NCI-H1092 treated with DMSO at 0.1 percent for 48 hours (cell line): ENCODE data around the gene CILP2.

Source experiments
- DNase-seq: peaks from one replicate; lab custom pipeline; 2025; lab: John Stamatoyannopoulos, UW

Gene CILP2

DNA sequence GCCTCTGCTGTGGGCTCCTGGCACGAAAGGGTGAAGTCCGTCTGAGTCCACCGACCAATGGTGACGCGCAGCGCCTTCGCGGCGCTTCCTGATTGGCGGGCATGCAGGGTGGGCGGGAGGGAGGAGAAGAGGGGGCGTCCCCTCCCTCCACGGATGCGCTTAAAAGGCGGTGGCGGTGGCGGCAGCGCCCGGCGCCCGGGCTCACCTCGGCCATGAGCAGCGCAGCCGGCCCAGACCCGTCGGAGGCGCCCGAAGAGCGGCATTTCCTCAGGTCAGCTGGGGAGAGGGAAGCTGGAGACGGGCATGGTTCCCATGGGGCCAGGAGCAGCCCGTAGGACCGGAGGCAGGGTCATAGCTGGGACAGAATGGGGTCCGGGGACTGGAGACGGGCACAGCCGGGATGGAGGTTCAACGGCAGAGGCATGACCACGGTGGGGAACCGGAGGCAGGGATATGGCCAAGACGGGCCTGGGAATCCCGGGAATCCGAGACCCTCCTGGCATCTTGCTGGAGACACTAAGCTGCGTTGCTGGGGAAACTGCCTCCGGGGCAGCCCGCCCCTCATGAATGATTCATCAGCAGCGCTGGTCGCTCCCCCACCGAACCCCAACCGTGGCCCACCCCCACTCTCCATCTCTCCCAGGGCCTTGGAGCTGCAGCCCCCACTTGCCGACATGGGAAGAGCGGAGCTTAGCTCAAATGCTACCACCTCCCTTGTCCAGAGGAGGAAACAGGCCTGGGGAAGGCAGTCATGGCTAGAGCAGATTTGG is 9.2 kb upstream of the CILP2 start, which contains the start of gene YJEFN3:
YJEFN3 (plus strand) TSS at position 191 of the 770 bp plus-strand sequence; CDS start at position 213, 22 bp downstream.
- DNase-seq = no peak

DNA sequence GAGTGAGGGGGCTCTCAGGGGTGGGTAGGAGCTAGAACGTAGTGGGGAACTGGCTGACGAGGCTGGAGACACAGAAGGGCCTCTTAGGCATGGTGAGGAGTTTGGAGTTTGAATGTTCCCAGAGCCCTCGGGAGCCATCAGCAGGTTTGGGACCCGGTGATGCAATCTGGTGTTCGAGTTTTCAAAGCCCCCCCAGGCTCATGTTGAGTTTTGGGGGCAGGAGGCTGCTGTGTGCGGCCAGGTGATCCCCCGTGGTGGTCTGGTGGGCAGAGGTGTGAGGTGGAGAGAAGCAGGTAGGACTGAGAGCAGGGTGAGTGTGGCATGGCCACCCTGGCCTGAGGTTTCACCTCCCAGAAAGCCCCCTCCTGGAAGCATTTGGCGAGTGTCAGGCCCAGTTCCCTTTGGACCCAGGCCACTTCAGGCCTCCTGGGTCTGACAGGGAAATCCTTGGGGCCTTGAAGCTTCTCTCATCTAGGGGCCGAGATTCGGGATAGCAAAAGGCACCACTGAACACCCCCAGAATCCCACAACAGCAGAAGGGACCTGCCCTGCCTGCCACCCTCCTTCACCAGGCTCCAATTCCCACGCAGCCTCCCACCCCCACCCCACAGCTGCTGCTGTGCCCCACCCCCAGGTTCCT is 8.2 kb upstream of the CILP2 start:
- no peak for DNase-seq

DNA sequence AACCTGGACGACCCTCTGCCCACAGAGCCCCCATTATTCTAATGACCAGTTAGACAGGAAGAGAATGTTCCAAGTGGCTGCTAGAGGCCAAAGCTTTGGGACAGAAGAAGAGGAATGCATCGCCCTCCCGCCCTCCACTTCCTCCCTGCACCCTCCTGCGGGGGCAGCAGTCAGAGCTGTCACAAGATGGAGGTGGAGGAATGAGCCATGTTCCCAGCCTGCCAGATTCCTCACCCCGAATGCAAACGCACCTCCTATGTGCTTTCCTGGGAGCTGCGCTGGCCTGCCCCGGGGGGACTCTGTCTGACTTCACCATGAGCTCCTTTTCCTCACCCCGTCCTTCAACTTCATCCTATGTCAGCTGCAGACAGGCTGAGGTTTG is 7.7 kb upstream of the CILP2 start:
- DNase-seq = no peak

DNA sequence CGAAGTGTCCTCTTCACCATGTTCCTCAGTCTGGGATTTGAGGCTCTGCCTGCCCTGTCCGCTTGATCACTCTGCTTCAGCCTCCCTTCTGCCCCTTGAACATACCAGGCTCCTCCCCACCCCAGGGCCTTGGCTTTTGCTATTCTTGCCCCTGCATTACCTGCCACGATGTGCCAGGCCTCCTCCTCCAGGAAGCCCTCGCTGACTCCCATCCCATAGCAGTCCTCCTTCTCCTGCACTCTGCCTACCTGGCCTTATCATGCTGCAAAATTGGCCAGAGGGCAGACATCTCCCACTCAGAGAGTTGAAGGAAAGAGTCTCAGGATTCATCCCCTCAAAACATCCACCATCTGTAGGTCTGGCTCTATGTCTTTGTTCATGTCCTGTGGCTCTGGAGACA is 7.2 kb upstream of the CILP2 start:
- DNase-seq = no peak

DNA sequence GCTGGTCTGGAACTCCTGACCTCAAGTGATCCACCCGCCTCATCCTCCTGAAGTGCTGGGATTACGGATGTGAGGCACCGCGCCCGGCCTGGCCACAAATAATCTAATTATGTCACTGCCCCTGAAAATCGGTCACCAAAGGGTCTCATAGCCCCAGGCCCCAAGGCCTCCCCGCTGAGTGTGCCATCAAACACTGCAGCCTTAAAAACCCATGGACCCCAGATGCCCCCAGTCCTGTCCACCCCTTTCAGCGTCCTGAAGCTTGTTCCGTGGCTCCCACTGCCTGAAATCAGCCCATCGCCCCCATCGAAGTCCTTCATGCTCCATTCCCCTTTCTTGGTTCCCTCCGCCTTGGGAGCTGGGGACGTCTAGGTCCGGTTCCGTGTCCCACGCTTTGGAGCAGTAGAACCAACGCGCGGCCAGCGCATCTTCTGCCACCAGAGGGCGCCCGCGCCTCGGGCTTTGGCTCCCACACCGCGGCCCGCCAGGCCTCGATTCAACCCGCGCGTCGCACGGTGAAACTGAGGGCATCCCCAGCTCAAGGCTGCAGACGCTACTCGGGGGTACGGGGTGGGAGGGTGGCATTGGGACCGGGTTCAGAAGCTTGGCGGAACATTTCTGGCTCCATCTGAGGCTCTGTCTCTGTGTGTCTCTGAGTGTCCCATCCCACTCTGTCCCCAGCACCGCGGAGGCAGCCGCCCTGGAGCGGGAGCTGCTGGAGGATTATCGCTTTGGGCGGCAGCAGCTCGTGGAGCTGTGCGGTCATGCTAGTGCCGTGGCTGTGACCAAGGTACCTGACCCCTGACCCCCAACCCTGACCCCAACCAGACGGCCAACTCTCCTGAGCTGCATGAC is 5.9 kb upstream of the CILP2 start:
- DNase-seq = peak; percentile 27

DNA sequence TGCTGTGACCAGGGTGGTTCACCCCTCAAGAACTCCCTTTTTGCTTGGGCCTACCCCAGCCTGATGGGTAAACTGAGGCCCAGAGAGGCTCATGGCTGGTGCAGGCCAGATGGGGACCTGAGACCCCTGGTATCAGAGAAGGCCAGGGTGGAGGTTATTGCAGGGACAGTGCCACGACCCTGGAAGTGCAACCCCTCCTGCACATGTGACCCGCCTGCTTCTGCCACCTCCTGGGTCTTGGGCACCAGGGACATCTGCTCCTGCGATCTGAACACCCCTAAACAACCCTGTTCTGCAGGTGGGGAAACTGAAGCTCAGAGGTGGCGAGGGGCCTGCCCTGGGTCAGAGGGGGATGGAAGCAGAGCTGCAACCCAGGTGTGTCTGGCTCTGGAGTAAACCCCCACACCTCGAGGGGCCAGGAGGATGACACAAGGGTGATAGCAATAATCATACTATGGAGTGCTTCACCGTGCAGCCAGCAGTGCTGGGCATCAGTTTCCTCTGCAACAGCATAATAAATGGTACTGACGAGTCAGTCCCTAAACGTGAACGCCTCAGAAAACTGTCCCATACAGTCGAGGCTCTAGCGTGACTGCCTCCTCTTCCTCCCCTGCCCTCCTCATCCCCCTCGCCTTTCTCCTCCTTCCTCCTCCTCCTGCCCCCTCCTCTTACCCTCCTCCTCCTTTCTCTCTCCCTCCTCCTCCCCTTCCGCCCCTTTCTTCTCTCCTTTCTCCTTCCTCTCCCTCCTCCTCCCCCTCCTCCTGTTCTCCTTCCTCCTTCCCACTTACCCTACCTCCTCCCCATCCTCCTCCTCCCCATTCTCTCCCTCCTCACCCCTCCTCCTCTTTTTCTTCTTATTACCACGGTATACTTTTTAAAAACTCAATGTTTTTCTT is 5.0 kb upstream of the CILP2 start:
- DNase-seq = no peak

DNA sequence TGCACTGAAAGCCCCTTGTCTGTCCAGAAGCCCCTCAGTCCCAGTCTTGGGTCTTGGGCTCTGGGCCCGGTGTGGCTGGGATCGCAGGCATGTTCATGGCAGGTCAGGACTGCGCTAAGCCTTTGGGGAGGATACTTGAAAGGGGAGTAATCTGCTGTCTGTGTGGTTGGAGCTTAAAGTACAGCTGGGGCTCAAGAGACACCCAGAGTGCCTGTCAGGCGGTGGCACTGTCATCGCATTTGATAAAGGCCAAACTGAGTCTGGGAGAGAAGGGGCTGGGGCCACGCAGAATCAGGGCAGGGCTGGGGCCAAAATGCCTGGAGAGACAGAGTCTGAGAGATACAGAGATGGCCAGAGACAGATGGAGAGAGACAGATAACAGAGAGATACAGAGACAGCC is 4.2 kb upstream of the CILP2 start:
- no peak for DNase-seq

DNA sequence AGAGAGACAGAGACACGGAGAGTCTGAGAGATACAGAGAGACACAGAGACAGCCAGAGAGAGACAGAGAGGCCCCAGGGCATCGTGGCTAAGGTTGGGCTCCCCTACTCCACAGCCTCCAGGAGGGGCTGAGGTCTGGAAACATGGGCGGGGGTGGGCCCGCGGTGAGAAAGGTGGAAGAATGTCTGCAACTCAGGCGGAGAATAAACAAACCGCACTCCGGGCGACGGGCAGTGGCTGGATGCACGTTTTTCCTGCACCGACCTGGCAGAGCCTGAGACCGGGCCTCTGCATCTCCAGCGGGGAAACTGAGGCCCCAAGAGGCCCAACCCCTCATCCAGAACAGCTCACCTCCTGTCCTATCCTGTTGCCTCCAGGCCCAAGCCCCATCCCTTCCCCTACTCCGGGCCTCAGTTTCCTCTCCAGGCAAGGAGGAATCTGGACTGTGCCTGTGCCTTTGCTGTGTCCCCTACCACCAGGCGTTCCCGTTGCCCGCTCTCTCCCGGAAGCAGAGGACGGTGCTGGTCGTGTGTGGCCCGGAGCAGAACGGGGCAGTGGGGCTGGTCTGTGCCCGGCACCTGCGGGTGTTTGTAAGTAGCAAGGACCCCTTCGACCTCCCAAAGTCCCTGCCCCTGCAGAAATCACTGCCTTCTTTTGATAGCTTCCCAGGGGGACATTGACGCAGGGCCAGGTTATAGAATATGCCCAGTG is 3.4 kb upstream of the CILP2 start:
- no peak for DNase-seq

DNA sequence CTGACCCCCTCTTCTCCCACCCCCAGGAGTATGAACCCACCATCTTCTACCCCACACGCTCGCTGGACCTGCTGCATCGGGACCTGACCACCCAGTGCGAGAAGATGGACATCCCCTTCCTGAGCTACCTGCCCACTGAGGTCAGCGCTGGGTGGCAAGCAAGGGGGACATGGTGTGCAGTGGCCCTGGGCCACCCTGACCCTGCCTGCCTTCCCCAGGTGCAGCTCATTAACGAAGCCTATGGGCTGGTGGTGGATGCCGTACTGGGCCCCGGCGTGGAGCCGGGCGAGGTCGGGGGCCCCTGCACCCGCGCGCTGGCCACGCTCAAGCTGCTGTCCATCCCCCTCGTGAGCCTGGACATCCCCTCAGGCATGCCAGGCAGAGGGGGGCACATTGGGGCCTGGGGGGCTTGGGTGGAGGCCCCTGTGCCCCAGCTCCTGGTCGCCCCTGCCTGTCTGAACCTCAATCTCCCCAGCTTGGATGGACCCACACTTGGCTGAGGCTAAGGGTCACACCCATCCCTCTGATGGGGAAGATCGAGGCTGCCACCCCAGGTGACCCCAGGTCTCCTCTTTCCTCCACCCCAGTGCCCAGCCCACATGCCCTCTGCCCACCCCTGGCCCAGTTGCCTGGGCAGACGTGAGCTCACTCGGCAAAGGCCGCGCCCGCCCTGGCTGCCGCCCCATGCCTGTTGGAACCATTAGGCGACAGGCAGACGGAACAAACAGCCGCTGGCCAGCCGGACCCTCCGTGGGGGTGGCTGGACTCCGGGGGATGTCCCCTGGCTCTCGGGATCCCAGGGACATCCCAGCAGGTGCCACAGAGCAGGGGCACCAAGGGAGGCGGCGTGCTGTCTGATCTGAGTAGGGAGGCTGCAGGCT is 2.5 kb upstream of the CILP2 start:
- DNase-seq = no peak

DNA sequence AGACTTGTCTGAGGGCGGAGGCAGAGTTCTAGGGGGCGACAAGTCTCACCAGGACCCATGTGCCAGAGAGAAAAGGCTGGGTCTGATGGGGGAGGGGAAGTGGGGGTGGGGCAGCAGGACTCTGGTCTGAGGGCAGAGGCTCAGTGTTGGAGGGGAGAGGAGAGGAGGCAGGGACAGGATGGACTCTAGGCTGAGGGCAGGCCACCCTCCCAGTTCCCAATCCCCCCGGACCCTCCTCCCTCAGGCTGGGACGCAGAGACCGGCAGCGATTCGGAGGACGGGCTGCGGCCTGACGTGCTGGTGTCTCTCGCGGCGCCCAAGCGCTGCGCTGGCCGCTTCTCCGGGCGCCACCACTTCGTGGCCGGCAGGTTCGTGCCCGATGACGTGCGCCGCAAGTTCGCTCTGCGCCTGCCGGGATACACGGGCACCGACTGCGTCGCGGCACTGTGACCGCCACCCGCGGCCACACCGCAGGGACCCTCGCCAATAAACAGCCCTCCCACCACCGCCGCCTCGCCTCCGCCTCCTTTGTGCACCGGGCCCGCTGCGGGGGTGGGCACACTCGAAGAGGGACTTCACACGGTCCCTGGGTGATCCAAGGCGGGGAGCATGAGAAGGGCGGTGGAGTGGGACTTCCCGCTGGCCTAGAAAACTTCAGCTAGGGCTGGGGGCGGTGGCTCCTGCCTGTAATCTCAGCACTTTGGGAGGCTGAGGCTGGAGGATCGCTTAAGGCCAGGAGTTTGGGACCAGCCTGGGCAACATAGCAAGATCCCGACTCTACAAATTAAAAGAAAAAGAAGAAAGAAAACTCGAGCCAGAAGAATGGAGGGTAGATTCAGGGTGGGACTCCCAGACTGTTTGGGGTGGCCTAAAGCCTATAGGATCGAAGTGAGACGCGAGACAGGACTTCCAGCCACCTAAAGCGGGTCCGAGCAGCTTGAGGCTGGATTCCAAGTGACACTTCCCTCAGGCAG is 703 bp upstream of the CILP2 start:
- no peak for DNase-seq

DNA sequence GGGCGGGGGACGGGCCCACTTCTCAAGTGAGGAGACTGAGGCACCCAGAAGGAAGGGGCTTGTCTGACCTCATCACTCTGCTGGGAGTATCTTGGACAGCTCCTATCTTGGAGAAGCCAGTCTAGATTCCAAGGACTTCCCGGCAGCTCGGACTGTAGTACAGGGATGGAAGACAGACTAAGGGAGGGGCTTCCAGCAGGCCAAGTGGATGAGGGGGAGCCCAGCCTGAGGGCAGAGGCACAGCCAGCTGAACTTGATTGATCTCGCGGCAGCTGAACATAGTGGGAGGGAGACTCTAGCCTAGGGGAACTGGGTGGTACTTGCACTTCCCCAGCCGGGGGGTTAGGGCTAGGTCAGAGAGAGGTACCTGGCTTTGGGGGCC is 711 bp downstream of the CILP2 start:
- no peak for DNase-seq

DNA sequence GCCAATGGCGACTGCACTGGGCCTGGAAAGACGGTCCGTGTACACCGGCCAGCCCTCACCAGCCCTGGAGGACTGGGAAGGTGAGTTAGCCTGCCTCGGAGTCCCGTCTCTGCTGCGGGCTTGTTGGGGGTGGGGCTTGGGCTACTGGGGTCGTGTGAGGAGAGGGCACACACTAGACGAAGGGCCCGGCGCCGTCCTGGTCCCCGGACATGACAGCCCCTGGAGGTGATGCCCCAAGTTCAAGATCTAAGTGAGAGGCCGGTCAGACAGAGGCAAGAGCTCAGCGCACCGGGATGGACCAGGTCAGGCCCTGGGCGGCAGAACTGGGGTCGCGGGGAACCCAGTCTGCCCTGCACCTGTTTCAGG is 1.6 kb downstream of the CILP2 start:
- DNase-seq = no peak

DNA sequence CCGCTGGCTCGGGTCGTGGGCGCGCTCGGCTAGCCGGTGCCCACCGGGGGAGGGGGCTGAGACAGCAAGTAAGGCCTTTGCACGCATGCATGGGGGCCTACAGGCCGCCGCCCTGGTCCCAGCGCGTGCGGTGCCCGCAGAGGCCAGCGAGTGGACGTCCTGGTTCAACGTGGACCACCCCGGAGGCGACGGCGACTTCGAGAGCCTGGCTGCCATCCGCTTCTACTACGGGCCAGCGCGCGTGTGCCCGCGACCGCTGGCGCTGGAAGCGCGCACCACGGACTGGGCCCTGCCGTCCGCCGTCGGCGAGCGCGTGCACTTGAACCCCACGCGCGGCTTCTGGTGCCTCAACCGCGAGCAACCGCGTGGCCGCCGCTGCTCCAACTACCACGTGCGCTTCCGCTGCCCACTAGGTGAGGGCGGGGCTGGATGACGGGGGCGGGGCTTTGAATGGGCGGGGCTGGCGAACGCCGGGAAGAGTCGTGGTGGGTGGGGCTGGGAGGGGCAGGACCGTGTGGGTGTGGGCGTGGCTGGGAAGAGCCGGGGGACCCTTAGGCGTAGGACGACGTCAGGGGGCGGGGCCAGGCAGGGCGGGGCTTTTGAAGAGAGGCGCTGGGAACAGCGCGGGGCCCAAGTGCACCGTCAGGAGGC is 2.1 kb downstream of the CILP2 start:
- DNase-seq = no peak

DNA sequence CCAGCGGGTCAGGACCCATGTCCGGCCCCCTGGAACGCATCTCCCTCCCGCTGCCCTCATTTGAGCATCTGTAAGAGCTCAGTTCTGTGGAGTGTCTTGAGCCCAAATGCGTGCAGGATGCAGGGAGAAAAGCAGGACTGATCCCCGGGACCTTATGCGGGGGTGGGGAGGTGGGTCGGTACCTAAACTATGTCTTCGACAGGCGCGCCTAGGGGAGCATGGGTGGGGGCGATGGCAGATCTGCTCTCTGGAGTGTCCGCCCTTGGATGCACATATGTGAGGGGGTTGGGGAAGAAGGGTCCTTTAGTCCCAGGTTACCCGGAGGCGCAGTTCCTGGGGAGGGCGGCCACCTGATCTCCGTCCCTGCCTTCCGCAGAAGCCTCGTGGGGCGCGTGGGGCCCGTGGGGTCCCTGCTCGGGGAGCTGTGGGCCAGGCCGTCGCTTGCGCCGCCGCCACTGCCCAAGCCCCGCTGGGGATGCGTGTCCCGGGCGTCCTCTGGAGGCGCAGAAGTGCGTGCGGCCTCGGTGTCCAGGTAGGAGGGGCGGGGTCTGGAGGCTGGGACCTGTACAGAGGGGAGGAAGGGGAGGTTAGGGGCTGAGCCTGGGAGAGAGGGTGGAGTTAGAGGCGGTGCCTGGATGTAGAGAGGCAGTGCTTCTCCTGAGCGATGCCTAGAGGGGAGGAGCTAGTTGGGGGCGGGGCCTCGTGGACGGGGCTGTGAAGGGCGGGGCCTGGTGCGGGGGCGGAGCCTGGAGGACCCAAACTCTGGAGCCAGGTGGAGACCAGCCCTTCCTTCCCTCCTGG is 2.9 kb downstream of the CILP2 start:
- no peak for DNase-seq

DNA sequence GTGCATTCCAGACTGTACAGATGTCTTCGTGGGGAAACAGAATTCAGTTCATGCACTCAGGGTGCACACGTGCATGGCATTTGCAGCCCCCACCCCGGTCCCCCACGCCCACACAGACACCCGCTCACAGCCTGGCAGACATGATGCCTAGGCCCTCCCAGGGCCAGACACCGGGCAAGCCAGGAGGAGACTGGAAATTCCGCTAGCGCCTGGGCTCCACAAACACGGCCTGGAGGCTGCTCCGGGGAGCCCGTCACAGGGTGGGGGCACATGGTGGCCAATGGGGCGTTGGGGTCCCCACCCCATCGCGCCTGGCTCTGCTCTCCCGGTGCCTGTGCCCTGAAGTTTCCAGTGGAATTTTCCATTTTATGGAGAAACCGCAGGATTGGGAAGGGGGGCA is 3.6 kb downstream of the CILP2 start:
- DNase-seq = no peak

DNA sequence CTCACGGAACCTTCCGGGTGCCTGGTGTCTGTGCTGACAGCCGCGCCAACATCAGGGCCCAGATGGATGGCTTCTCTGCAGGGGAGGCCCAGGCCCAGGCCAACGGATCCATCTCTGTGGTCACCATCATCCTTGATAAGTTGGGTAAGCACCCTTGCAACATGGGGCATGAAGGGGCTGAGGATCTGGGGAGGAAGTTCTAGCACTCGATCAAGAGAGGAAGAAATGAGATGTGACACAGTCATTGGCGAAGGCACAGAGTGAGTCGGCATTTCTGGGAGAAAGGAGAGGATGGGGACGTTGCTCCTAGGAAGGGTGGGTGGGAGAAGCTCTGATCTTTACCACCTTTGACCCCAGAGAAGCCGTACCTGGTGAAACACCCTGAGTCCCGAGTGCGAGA is 4.4 kb downstream of the CILP2 start:
- DNase-seq = no peak

DNA sequence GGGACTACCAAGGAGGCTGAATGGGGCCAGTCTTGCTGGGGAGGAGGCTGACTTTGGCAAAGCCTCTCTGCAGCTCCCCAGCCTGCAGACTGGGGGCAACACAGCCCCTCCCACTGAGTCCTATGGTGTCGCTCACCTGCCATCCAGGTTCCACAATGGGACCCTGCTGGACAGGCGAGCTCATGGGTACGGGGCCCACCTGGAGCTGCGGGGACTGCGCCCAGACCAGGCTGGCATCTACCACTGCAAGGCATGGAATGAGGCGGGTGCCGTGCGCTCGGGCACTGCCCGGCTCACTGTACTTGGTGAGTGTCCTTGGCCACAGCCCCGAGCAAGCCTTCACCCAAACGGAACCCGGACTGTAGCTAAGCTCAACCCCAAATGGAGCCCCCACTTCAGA is 5.0 kb downstream of the CILP2 start:
- no peak for DNase-seq

DNA sequence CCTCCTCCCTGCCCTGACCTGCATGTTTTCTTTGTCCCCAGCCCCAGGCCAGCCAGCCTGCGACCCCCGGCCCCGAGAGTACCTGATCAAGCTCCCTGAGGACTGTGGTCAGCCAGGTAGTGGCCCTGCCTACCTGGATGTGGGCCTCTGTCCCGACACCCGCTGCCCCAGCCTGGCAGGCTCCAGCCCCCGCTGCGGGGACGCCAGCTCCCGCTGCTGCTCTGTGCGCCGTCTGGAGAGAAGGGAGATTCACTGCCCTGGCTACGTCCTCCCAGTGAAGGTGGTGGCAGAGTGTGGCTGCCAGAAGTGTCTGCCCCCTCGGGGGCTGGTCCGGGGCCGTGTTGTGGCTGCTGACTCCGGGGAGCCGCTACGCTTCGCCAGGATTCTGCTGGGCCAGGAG is 5.6 kb downstream of the CILP2 start:
- no peak for DNase-seq
